OCI-LY1 (cell line): ENCODE results near the gene PATE2.

ENCODE experiments used
- H2AFZ ChIP-seq: fragments of 200-600 bp; sonication (generic), shearing (Covaris generic); 2 replicates; pipeline ENCODE4 v1.6.0; 2014; ENCODE audit warnings: antibody characterized with exemption, mild to moderate bottlenecking, low read length
- H3F3A ChIP-seq: fragments of 200-600 bp; sonication (generic), shearing (Covaris generic); 2 replicates; pipeline ENCODE4 v1.6.0; 2014; ENCODE audit warnings: mild to moderate bottlenecking, antibody characterized with exemption, low read length, moderate library complexity; ENCODE audit not compliant: insufficient read depth
- H3K27ac ChIP-seq: fragments of 200-600 bp; sonication (generic); 2 replicates; pipeline ENCODE4 v1.5.1; 2014; ENCODE audit warnings: low read length, mixed run types, mild to moderate bottlenecking, low read depth; ENCODE audit not compliant: poor library complexity, severe bottlenecking
- H3K27me3 ChIP-seq: fragments of 200-600 bp; sonication (generic); 2 replicates; pipeline ENCODE4 v1.6.0; 2014; ENCODE audit warnings: antibody characterized with exemption, mild to moderate bottlenecking, low read length, moderate library complexity; ENCODE audit not compliant: insufficient read depth
- H3K36me3 ChIP-seq: fragments of 200-600 bp; sonication (generic); 2 replicates; pipeline ENCODE4 v1.6.1; 2014; ENCODE audit warnings: mild to moderate bottlenecking, antibody characterized with exemption, low read length, moderate library complexity, mixed read lengths; ENCODE audit not compliant: insufficient read depth
- H3K4me1 ChIP-seq: fragments of 200-600 bp; sonication (generic); 2 replicates; pipeline ENCODE4 v1.5.1; 2014; ENCODE audit warnings: mild to moderate bottlenecking, low read length, moderate library complexity; ENCODE audit not compliant: insufficient read depth, severe bottlenecking
- H3K4me2 ChIP-seq: fragments of 200-600 bp; sonication (generic), shearing (Covaris generic); 2 replicates; pipeline ENCODE4 v1.6.1; 2014; ENCODE audit warnings: low read length
- H3K4me3 ChIP-seq: fragments of 200-600 bp; sonication (generic); 2 replicates; pipeline ENCODE4 v1.5.1; 2014; ENCODE audit warnings: low read length, low read depth, mild to moderate bottlenecking, mixed read lengths; ENCODE audit not compliant: poor library complexity, severe bottlenecking
- H3K79me2 ChIP-seq: fragments of 200-600 bp; shearing (Covaris generic); 2 replicates; pipeline ENCODE4 v1.6.1; 2016; ENCODE audit warnings: mixed run types, low read length, mixed read lengths; ENCODE audit not compliant: insufficient read depth
- H3K9ac ChIP-seq: fragments of 200-600 bp; sonication (generic), shearing (Covaris generic); 2 replicates; pipeline ENCODE4 v1.6.1; 2014; ENCODE audit warnings: mild to moderate bottlenecking, low read length, mixed read lengths
- H3K9me2 ChIP-seq: fragments of 200-600 bp; sonication (generic), shearing (Covaris generic); 2 replicates; pipeline ENCODE4 v1.6.1; 2014; ENCODE audit warnings: low read depth, mild to moderate bottlenecking, low read length, mixed read lengths
- H3K9me3 ChIP-seq: fragments of 200-600 bp; shearing (Covaris generic); 2 replicates; pipeline ENCODE4 v1.6.1; 2014; ENCODE audit warnings: low read length, mixed read lengths
- H4K20me1 ChIP-seq: fragments of 200-600 bp; sonication (generic), shearing (Covaris generic); 2 replicates; pipeline ENCODE4 v1.6.0; 2016; ENCODE audit warnings: mild to moderate bottlenecking, low read length; ENCODE audit not compliant: insufficient read depth
- EZH2 ChIP-seq: fragments of 200-600 bp; sonication (generic), shearing (Covaris generic); IDR thresholded peaks from 2 replicates; pipeline ENCODE4 v1.8.0; 2017; ENCODE audit warnings: borderline replicate concordance, mixed run types, mild to moderate bottlenecking, antibody characterized with exemption, low read length, moderate library complexity, mixed read lengths
- TF ChIP-seq, protein P1 (sequence below): fragments of 200-600 bp; sonication (generic), shearing (Covaris generic); IDR thresholded peaks from 2 replicates; pipeline ENCODE4 v1.5.1; 2017; ENCODE audit warnings: mild to moderate bottlenecking, antibody characterized with exemption, low read length, moderate library complexity, mixed read lengths

Gene PATE2

GRCh38 chr11:125762445-125762844 is 16.2 kb downstream of the PATE2 start:
- no peak overlapping the region for H2AFZ ChIP-seq
- no peaks in the 10 kb centered on the region for H3K9me3 ChIP-seq
- no peaks in the 10 kb centered on the region for H3K27me3 ChIP-seq
- H3K4me3 ChIP-seq, result no peak overlapping the region
- H3K79me2 ChIP-seq, result no peaks in the 10 kb centered on the region
- no peaks in the 10 kb centered on the region for H3K9me2 ChIP-seq
- no peak overlapping the region for H3K4me2 ChIP-seq
- no peaks in the 10 kb centered on the region for H3K4me1 ChIP-seq
- H3K27ac ChIP-seq, result no peak overlapping the region
- no peaks in the 10 kb centered on the region for H3K36me3 ChIP-seq
- no peak overlapping the region for H3K9ac ChIP-seq
- H3F3A ChIP-seq, result no peaks in the 10 kb centered on the region
- no peaks in the 10 kb centered on the region for H4K20me1 ChIP-seq
- TF ChIP-seq, protein P1, sequence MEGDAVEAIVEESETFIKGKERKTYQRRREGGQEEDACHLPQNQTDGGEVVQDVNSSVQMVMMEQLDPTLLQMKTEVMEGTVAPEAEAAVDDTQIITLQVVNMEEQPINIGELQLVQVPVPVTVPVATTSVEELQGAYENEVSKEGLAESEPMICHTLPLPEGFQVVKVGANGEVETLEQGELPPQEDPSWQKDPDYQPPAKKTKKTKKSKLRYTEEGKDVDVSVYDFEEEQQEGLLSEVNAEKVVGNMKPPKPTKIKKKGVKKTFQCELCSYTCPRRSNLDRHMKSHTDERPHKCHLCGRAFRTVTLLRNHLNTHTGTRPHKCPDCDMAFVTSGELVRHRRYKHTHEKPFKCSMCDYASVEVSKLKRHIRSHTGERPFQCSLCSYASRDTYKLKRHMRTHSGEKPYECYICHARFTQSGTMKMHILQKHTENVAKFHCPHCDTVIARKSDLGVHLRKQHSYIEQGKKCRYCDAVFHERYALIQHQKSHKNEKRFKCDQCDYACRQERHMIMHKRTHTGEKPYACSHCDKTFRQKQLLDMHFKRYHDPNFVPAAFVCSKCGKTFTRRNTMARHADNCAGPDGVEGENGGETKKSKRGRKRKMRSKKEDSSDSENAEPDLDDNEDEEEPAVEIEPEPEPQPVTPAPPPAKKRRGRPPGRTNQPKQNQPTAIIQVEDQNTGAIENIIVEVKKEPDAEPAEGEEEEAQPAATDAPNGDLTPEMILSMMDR, result no peak
- TF ChIP-seq EZH2, result no peak

DNA sequence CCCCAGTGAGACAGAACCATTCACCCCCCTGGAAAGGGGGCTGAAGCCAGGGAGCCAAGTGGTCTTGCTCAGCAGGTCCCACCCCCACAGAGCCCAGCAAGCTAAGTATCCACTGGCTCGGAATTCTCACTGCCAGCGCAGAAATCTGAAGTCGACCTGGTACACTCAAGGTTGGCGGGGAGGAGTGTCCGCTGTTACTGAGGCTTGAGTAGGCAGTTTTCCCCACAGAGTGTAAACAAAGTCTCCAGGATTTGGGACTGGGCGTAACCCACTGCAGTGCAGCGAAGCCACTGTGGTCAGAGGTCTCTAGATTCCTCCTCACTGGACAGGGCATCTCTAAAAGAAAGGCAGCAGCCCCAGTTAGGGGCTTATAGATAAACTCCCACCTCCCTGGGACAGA is 22.6 kb downstream of the PATE2 start:
- no peak overlapping the region for H2AFZ ChIP-seq
- no peaks in the 10 kb centered on the region for H4K20me1 ChIP-seq
- H3K9ac ChIP-seq, result no peak overlapping the region
- no peaks in the 10 kb centered on the region for H3K9me2 ChIP-seq
- TF ChIP-seq EZH2, result no peak
- TF ChIP-seq, protein P1, result no peak
- H3K27me3 ChIP-seq, result no peaks in the 10 kb centered on the region
- no peaks in the 10 kb centered on the region for H3K9me3 ChIP-seq
- H3F3A ChIP-seq, result no peaks in the 10 kb centered on the region
- H3K79me2 ChIP-seq, result no peaks in the 10 kb centered on the region
- H3K4me3 ChIP-seq, result no peak overlapping the region
- H3K27ac ChIP-seq, result no peak overlapping the region
- H3K36me3 ChIP-seq, result no peaks in the 10 kb centered on the region
- H3K4me2 ChIP-seq, result no peak overlapping the region
- H3K4me1 ChIP-seq, result no peaks in the 10 kb centered on the region

DNA sequence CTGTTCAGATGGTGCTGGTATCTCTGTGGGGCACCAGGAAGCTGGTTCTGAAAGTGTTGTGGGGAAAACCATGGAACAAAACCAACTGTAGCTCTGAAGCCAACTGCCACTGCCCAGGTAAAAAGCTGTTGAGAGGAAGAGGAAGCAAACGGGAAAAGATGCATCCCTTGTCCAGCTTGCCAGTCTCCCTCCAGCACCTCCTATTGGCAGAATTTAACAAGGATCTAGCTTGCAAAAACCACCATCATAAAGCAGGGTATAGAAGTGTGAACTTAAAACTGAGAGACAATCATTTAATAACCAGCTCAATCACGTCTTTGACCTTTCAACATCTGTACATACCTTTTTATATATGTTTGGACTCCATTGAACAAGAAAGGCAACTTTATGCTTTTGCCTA is 28.0 kb downstream of the PATE2 start:
- H3K4me1 ChIP-seq, result no peaks in the 10 kb centered on the region
- H3K36me3 ChIP-seq, result no peaks in the 10 kb centered on the region
- H2AFZ ChIP-seq, result no peak overlapping the region
- H3K27me3 ChIP-seq, result no peaks in the 10 kb centered on the region
- no peaks in the 10 kb centered on the region for H3K9me2 ChIP-seq
- H3K4me2 ChIP-seq, result no peak overlapping the region
- no peak overlapping the region for H3K27ac ChIP-seq
- no peaks in the 10 kb centered on the region for H3F3A ChIP-seq
- no peak overlapping the region for H3K4me3 ChIP-seq
- no peak overlapping the region for H3K9ac ChIP-seq
- H4K20me1 ChIP-seq, result no peaks in the 10 kb centered on the region
- H3K9me3 ChIP-seq, result no peaks in the 10 kb centered on the region
- TF ChIP-seq, protein P1, result no peak
- no peak for TF ChIP-seq EZH2
- no peaks in the 10 kb centered on the region for H3K79me2 ChIP-seq
